Kidney (tissue), 14 donors: ENCODE measurements around the gene FBXO41. TPM values are rescaled to one million over a fixed set of nuclear protein-coding genes. Genes with fewer than 3 reads are reported as not detected.

Experiments
- DNase-seq, 5 donors: peaks; one replicate each; pipeline ENCODE4 v3.0.0-alpha.2; 2013 to 2020
- FAIRE-seq: peaks from 2 replicates; lab custom pipeline; 2012; peaks lifted over from hg19 to GRCh38; lab: Jason Lieb, UNC
- H3K27ac ChIP-seq, 2 donors: one replicate each; pipeline ENCODE4 v1.7.0; 2013; ENCODE audit warnings: low read depth in 2 of 2, low read length in 2 of 2, inconsistent platforms in 1 of 2
- H3K27me3 ChIP-seq: one replicate; pipeline ENCODE4 v1.7.1; 2013; ENCODE audit warnings: low read length, inconsistent platforms; ENCODE audit not compliant: control insufficient read depth, insufficient read depth
- H3K36me3 ChIP-seq, 3 donors: one replicate each; pipeline versions ENCODE4 v1.7.0 to v1.7.1; 2013; ENCODE audit warnings: low read length in 3 of 3, control low read depth in 1 of 3, inconsistent platforms in 1 of 3; ENCODE audit not compliant: insufficient read depth in 3 of 3, control insufficient read depth in 2 of 3
- H3K4me1 ChIP-seq, 3 donors: one replicate each; pipeline versions ENCODE4 v1.7.0 to v1.7.1; 2013; ENCODE audit warnings: low read length in 3 of 3, inconsistent platforms in 1 of 3, low read depth in 1 of 3; ENCODE audit not compliant: control insufficient read depth in 2 of 3, insufficient read depth in 2 of 3
- H3K4me3 ChIP-seq, 3 donors: one replicate each; pipeline versions ENCODE4 v1.7.0 to v1.8.1; 2013; ENCODE audit warnings: low read length in 3 of 3, control low read depth in 1 of 3, inconsistent platforms in 1 of 3
- H3K9ac ChIP-seq, 3 donors: one replicate each; pipeline versions ENCODE4 v1.7.0 to v1.7.1; 2013; ENCODE audit warnings: low read length in 3 of 3, control low read depth in 1 of 3, inconsistent platforms in 1 of 3
- H3K9me3 ChIP-seq, 3 donors: one replicate each; pipeline versions ENCODE4 v1.7.0 to v1.7.1; 2013; ENCODE audit warnings: low read length in 3 of 3, control low read depth in 1 of 3, inconsistent platforms in 1 of 3; ENCODE audit not compliant: control insufficient read depth in 2 of 3, insufficient read depth in 1 of 3
- intact Hi-C: fragments of 100-400 bp; cut with DNase I; formaldehyde crosslinking; loops from one replicate; pipeline ENCODE4 v1.11.1; 2022
- polyA plus RNA-seq: library from polyadenylated mRNA; stranded (reverse); fragments of 350-450 nt; fragmentation: Illumina TruSeq; extraction: RNeasy Lipid Tissue Mini Kit (QIAGEN cat#74804); gene quantifications from one replicate; pipeline ENCODE4 v1.2.3, GENCODE V29; 2014; ENCODE audit warnings: low read depth, low replicate concordance; ENCODE audit not compliant: insufficient read depth
- total RNA-seq: library from RNA; stranded (reverse); fragmentation: NEBNext Ultra II Directional; extraction: Animal tissue kit (Norgen Biotek cat#: 25700); gene quantifications from one replicate; pipeline ENCODE4 v1.2.1, GENCODE V29; 2021
- TF ChIP-seq, protein P1 (sequence below): IDR thresholded peaks from 3 replicates; pipeline ENCODE4 v1.5.1; 2012; ENCODE audit warnings: mild to moderate bottlenecking, moderate library complexity, borderline replicate concordance; ENCODE audit not compliant: insufficient read depth; ENCODE audit errors: extremely low read depth
- donor health status: control.
- donor health status: control.
- donor health status: control.
- donor health status: control.
- donor health status: control.
- donor health status: DM: yes; HTN: yes; CAD: no.
- donor health status: Normal renal cell carcinoma (clear cell type).

FBXO41 gene
- total and polyA plus RNA-seq, 2 donors from 2014 or later, result 0.49 to 5.2 TPM

GRCh38 chr2:73292906-73293533 lies 8.7 kb upstream of the FBXO41 start:
- Histone ChIP-seq H3K36me3 (no peaks in the 10 kb centered on the region), H3K4me3 (peak overlapping the region in 1 of 3 donors; percentile 49), H3K9ac (no peak overlapping the region), H3K9me3 (no peaks in the 10 kb centered on the region), H3K4me1 (peaks cover 0 to 4% (median 0%) of the 10 kb centered on the region in 3 donors), H3K27me3 (peaks cover 41% of the 10 kb centered on the region), H3K27ac (no peak overlapping the region)
- DNase-seq (peak in 1 of 5 donors; percentile 71), FAIRE-seq (no peak)
- intact Hi-C loops, result no loop called here
- TF ChIP-seq, protein P1, sequence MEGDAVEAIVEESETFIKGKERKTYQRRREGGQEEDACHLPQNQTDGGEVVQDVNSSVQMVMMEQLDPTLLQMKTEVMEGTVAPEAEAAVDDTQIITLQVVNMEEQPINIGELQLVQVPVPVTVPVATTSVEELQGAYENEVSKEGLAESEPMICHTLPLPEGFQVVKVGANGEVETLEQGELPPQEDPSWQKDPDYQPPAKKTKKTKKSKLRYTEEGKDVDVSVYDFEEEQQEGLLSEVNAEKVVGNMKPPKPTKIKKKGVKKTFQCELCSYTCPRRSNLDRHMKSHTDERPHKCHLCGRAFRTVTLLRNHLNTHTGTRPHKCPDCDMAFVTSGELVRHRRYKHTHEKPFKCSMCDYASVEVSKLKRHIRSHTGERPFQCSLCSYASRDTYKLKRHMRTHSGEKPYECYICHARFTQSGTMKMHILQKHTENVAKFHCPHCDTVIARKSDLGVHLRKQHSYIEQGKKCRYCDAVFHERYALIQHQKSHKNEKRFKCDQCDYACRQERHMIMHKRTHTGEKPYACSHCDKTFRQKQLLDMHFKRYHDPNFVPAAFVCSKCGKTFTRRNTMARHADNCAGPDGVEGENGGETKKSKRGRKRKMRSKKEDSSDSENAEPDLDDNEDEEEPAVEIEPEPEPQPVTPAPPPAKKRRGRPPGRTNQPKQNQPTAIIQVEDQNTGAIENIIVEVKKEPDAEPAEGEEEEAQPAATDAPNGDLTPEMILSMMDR, result no peak

DNA sequence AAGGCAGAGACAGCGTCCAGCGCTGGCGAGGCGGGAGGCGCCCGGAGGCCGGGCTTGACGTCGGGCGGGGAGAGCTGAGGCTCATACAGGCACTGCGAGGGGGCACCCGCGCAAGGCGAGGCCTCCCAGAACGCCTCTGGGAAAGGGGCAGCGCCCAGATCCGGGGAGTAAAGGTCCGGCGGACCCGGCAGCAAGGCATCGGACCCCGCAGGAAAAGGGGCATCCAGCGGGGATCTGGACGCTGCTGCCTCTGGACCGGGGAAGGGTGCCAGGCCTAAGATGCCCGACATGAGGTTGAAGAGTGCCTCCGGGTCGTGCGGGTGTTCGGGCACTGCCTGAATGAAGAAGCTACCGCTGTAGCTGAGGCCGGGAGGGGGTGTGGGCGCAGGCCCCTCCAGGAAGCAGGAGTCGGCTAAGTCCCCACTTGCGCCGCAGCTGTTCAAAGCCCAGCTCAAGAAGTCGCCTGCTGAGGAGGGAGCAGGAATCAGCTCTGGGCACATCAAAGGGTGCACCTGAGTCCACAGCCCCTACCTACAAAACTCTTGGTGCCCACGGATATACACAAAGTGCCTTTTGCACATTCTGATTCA lies 8.1 kb upstream of the FBXO41 start:
- no peak overlapping the region for H3K4me3 ChIP-seq
- no peak overlapping the region for H3K9ac ChIP-seq
- no peak for FAIRE-seq
- no peak overlapping the region for H3K27ac ChIP-seq
- peak in 1 of 5 donors; percentile 69 for DNase-seq
- H3K4me1 ChIP-seq, result peaks cover 0 to 4% (median 0%) of the 10 kb centered on the region in 3 donors
- intact Hi-C loops, result no loop called here
- H3K9me3 ChIP-seq, result no peaks in the 10 kb centered on the region
- TF ChIP-seq, protein P1, result no peak
- H3K27me3 ChIP-seq, result peaks cover 41% of the 10 kb centered on the region
- H3K36me3 ChIP-seq, result no peaks in the 10 kb centered on the region

DNA sequence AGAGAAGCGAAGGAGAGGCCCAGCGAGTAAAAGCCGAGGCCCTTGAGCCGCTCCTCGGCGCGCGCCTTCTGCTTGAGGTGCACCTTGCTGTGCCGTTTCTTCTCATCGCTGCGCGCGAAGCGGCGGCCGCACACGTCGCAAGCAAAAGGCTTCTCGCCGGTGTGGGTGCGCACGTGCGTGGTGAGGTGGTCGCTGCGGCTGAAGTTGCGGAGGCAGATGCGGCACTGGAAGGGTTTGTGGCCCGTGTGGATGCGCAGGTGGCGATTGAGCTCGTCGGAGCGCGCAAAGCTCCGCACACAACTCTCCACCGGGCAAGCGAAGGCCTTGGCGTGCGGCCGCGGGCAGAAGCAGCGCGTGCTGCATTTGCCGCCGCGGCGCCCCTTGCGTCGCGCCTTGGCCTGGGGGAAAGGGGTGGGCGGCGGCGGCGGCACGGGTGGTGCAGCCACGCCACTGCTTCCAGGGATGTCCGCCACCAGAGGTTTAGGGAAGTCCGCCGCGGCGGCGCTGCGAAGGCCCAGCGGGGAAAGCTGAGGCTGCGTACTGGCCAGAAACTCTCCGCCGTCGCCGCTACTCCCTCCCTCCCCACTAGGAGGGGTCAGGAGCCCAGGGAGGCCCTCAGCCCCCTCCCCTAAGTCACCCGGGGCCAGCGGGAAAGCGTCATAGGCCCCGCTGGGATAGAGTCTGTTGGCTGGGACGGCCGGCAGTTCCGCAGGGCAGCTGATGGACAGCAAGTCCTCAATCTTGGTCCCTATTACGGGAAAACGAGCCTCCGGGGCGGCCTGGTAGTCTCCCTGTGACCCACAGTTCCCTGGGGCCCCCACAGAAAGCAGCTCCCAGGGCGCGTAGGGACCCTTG lies 7.4 kb upstream of the FBXO41 start:
- Histone ChIP-seq H3K9ac (no peak overlapping the region), H3K4me3 (no peak overlapping the region), H3K4me1 (peaks cover 0 to 4% (median 0%) of the 10 kb centered on the region in 3 donors), H3K9me3 (no peaks in the 10 kb centered on the region), H3K27ac (no peak overlapping the region), H3K36me3 (no peaks in the 10 kb centered on the region), H3K27me3 (peaks cover 41% of the 10 kb centered on the region)
- intact Hi-C loops, result no loop called here
- no peak for FAIRE-seq
- TF ChIP-seq, protein P1, result no peak
- peak in 2 of 5 donors; percentile 23 to 60 for DNase-seq
